A549 treated with CORT108297 at 1 μM for 4 hours (cell line): ENCODE results near the gene ZNF565. TPM values are rescaled to one million over a fixed set of nuclear protein-coding genes. Genes with fewer than 3 reads are reported as not detected.

Experiments used
- total RNA-seq: library from RNA; stranded (reverse); fragments of 200-300 nt; extraction: Qiagen RNA extraction; gene quantifications from 5 replicates; pipeline ENCODE4 v1.2.3, GENCODE V29; 2022

The ZNF565 gene
- total RNA-seq = 3.6 to 4.5 TPM (median 3.9 TPM) in 5 replicates

DNA sequence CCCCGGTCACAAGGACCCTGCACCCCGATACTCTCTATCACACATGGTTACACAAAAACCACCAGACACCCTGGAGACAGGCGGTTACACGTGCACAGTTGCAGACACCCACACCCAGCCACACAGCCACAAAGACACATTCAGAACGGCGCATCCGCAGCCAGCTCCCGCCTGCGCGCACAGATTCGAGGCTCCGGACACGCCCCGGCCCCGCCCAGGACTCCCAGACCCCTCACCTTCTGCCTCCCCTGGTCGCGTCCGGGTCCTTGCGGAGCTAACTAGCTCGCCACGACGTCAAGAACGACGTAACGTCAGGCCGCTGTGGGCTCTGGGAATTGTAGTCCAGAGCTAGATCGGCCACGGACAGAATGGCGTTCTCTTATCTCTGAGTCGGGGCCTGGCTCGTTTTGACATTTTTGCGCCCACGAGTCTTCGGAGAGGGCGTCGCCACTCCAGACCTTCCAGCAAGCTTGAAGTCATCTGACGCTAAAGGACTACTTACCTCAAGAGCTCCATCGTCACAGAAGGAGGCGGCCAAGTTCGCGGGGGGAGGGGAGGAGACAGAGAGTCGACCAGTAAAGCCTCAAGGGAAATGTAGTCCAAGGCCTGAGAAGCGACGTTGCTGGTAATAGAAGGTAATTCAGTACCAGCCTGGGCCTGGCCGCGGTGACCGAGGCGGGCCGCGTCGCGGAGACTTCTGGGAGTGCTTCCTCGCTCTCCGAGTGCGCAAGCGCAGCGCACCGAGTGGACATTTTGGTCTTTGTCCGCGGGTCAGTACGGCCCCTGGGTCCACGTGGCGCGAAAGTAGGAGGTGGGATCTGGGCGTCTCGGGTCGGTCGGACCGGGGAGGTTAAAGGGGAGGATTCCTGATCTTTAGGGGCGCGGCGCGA, at the start of gene ZNF565, which contains the start of gene ZNF146:
TSS of gene ZNF565 (minus strand) at position 280 of the 890 bp plus-strand sequence. CDS start 12,680 bp downstream, outside the sequence.
TSS of gene ZNF146 (plus strand) at position 721 of the 890 bp plus-strand sequence. CDS start 21,335 bp downstream, outside the sequence.

DNA sequence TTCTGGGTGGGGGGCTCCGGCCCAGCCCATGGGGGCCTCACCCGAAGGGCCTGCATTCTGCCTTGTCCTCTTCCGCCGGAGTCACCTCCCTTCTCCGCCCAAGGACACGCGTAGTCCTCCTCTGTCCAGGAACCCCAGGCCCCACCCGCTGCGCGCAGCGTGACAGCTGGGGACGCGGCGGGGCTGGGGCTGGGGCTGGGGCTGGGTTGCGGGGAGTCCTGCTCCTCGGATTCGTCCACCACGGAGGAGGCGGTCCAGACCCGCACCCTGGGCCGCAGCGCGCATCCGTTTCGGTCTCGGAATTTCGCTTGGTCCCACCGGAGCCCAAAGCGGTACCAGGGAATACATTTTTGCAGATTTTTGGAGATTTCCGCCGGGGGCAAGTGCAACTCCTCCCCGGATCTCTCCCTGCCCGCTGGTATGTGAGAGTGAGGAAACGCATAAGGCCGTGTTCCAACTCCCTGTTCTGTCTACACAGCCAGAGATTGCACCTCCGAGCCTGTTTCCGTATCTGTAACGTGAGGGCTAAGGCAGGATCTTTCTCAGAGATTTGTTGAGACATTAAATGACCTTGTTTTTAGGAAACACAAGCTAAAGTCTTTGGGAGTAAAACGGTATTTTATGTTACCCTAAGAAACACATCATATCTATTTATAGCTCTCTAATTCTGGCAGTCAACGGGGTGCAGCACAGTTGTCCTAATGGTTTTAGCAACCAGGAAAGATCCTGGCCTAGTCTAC, 61.9 kb downstream of the ZNF565 start, which contains the start of gene COX7A1:
TSS of gene COX7A1 (minus strand) at position 96 of the 740 bp plus-strand sequence. CDS start at position 56, 40 bp downstream.

DNA sequence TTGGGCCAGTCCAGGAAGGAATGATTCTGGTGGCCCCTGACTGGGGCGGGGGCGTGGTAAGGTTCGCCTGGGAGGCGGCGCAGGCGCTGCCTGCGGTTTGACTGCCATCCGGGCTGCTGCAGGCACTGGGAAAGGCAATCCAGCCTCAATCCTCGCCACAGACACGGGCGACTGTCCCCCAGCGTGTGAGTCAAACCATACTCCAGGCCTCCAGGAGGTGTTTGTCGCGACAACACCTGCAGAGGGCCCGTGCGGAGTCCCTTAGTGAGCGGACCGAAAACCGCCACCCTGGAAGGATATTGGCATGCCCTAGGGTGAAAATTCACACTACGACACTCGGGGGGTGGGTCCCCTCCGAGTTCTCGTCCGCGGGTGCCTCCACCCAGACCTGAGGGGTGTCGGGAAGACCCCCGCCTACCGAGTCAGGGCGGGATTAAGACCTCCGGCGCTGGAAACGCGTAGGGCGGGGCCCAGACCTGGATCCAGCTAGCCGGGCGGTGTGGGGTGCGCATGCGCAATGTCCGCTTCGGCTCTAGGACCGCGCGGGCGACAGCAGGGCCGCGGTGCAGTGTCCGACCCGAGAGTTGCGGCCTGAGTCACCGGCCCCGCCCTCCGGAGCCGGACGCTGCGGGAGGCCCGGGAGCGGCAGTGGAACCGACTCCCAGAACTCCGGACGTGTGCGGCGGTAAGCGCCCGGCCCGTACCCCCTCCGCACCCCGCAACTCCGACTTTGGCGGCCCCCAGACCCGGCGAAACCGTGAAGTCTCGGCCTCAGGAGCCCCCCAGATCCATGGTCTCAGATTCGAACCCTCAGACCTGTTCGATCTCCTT, 74.8 kb downstream of the ZNF565 start, which contains the start of gene CAPNS1:
TSS of gene CAPNS1 (plus strand) at position 594 of the 831 bp plus-strand sequence. CDS start 946 bp downstream, outside the sequence.

Other genes with a start within 250 kb of the ZNF565 start
- 28.9 to 53.3 TPM (median 48.7 TPM) in 5 replicates for gene SDHAF1, start 219.5 kb downstream of the ZNF565 start, total RNA-seq
- gene SYNE4, start 205.9 kb downstream of the ZNF565 start, total RNA-seq = 0.10 to 0.50 TPM (median 0.33 TPM) in 5 replicates
- 24.0 to 27.0 TPM (median 26.6 TPM) in 5 replicates for gene ALKBH6, start 200.5 kb downstream of the ZNF565 start, total RNA-seq
- gene CLIP3, start 181.8 kb downstream of the ZNF565 start, total RNA-seq = 0.68 to 1.1 TPM (median 0.92 TPM) in 5 replicates
- gene THAP8, start 160.4 kb downstream of the ZNF565 start, total RNA-seq = 5.2 to 8.2 TPM (median 7.8 TPM) in 5 replicates
- gene WDR62, start 159.8 kb downstream of the ZNF565 start, total RNA-seq = 19.8 to 31.7 TPM (median 27.4 TPM) in 5 replicates
- 0.15 to 0.74 TPM (median 0.38 TPM) in 4 of 5 replicates, not detected in the other for gene OVOL3, start 103.5 kb downstream of the ZNF565 start, total RNA-seq
- gene POLR2I, start 99.8 kb downstream of the ZNF565 start, total RNA-seq = 244 to 270 TPM (median 252 TPM) in 5 replicates
- 409 to 569 TPM (median 558 TPM) in 5 replicates for gene TBCB, start 99.2 kb downstream of the ZNF565 start, total RNA-seq
- gene CAPNS1, start 74.6 kb downstream of the ZNF565 start, total RNA-seq = 1,500 to 2,226 TPM (median 2,198 TPM) in 5 replicates
- not detected in 5 replicates for gene COX7A1, start 62.2 kb downstream of the ZNF565 start, total RNA-seq
- 109 to 187 TPM (median 114 TPM) in 5 replicates for gene ZNF146, start 441 bp upstream of the ZNF565 start, total RNA-seq
- 1.9 to 2.7 TPM (median 2.4 TPM) in 5 replicates for gene ZFP14, start 164.5 kb upstream of the ZNF565 start, total RNA-seq
- 1.8 to 2.4 TPM (median 1.9 TPM) in 5 replicates for gene ZFP82, start 204.0 kb upstream of the ZNF565 start, total RNA-seq